ENCODE data around the gene BZW2. TPM values are rescaled to one million over a fixed set of nuclear protein-coding genes. Genes with fewer than 3 reads are reported as not detected.

The BZW2 gene
- total RNA-seq, 1 donor from 2014 or later = 126 TPM

DNA sequence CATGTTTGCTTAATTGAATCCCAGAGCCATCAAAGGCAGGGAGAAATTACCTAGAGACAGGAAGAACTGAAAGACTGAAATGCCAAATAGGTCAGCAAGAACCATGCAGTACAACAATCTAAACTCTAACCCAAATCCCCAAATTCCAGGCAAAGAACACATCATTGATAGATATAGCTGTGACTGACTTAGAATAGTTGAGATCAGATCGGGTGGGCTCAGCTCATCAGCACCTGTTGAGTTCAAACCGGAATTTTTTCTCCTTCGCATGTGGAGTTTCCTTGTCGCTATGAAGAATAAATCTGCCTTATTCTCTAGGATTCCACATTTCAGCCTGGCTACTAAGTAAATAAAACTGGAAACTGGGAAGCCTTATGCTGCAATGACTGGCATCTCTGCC lies 1.8 kb upstream of the BZW2 start:
- peaks cover 30% of the 10 kb centered on the region for H4K20me1 ChIP-seq (ENCODE audit: low read depth)
- H3K9ac ChIP-seq = peak overlapping the region; percentile 34

GRCh38 chr7:16644636-16645592 lies 1.1 kb upstream of the BZW2 start:
- TF ChIP-seq EZH2 (IDR thresholded peaks at IDR 0.05) (peak; percentile 15), EZH2phosphoT487 (IDR thresholded peaks at IDR 0.05) (no peak)
- peak overlapping the region; percentile 95 for H3K4me2 ChIP-seq
- peak overlapping the region; percentile 85 for H3K27ac ChIP-seq
- Mint-ChIP-seq H3K9me3 (no peaks in the 10 kb centered on the region), H3K4me1 (peaks cover 54% of the 10 kb centered on the region), H3K27me3 (ENCODE audit: insufficient read depth, low read depth) (no peaks in the 10 kb centered on the region), H3K36me3 (peaks cover 2% of the 10 kb centered on the region), H3K27ac (peak overlapping the region; percentile 100), H3K4me3 (peak overlapping the region; percentile 100)
- peak overlapping the region; percentile 34 for H3K9ac ChIP-seq
- no peaks in the 10 kb centered on the region for H3K27me3 ChIP-seq
- peak overlapping the region; percentile 75 for H2AFZ ChIP-seq (replicated peaks)
- H3K9me3 ChIP-seq (ENCODE audit: low read depth) = no peaks in the 10 kb centered on the region
- H3K4me3 ChIP-seq = peak overlapping the region; percentile 95
- peaks cover 33% of the 10 kb centered on the region for H4K20me1 ChIP-seq (ENCODE audit: low read depth)
- H3K36me3 ChIP-seq = no peaks in the 10 kb centered on the region
- H3K4me1 ChIP-seq = peaks cover 41% of the 10 kb centered on the region
- peaks cover 88% of the 10 kb centered on the region for H3K79me2 ChIP-seq (ENCODE audit: low read depth)
- peak; percentile 75 for DNase-seq (ENCODE audit: low spot score)
- peaks cover 15% of the 10 kb centered on the region for H3F3A ChIP-seq (ENCODE audit: low read depth)

More for the DNA sequence above, 1.8 kb upstream of the BZW2 start:
- peaks cover 34% of the 10 kb centered on the region for H3K4me1 ChIP-seq
- peak overlapping the region; percentile 81 for H3K27ac Mint-ChIP-seq
- H3K27me3 ChIP-seq = no peaks in the 10 kb centered on the region
- TF ChIP-seq CTCF (IDR thresholded peaks at IDR 0.05) (no peak), EZH2 (IDR thresholded peaks at IDR 0.05) (no peak)
- peaks cover 88% of the 10 kb centered on the region for H3K79me2 ChIP-seq (ENCODE audit: low read depth)
- no peaks in the 10 kb centered on the region for H3K9me3 Mint-ChIP-seq
- H3K4me3 Mint-ChIP-seq = peak overlapping the region; percentile 100
- no peak overlapping the region for H2AFZ ChIP-seq (replicated peaks)
- no peak for DNase-seq (ENCODE audit: low spot score)
- no peak overlapping the region for H3K27ac ChIP-seq
- peaks cover 4% of the 10 kb centered on the region for H3K36me3 Mint-ChIP-seq
- H3K27me3 Mint-ChIP-seq (ENCODE audit: insufficient read depth, low read depth) = no peaks in the 10 kb centered on the region
- H3K9me3 ChIP-seq (ENCODE audit: low read depth) = no peaks in the 10 kb centered on the region
- H3K4me1 Mint-ChIP-seq = peaks cover 53% of the 10 kb centered on the region
- peaks cover 15% of the 10 kb centered on the region for H3F3A ChIP-seq (ENCODE audit: low read depth)
- no peaks in the 10 kb centered on the region for H3K36me3 ChIP-seq
- peak overlapping the region; percentile 95 for H3K4me2 ChIP-seq
- peak overlapping the region; percentile 95 for H3K4me3 ChIP-seq

- H3K4me3 Mint-ChIP-seq = peak overlapping the region; percentile 100
- DNase-seq (ENCODE audit: low spot score) = no peak
- H3K79me2 ChIP-seq (ENCODE audit: low read depth) = peaks cover 90% of the 10 kb centered on the region
- peak overlapping the region; percentile 99 for H3K4me2 ChIP-seq
- no peaks in the 10 kb centered on the region for H3K27me3 ChIP-seq
- peaks cover 15% of the 10 kb centered on the region for H3F3A ChIP-seq (ENCODE audit: low read depth)
- H3K36me3 ChIP-seq = no peaks in the 10 kb centered on the region
- peak overlapping the region; percentile 98 for H3K9ac ChIP-seq
- H3K27ac ChIP-seq = no peak overlapping the region
- peaks cover 11% of the 10 kb centered on the region for H3K36me3 Mint-ChIP-seq
- H3K27me3 Mint-ChIP-seq (ENCODE audit: insufficient read depth, low read depth) = no peaks in the 10 kb centered on the region
- TF ChIP-seq EZH2phosphoT487 (IDR thresholded peaks at IDR 0.05) (no peak), CTCF (IDR thresholded peaks at IDR 0.05) (no peak), EZH2 (IDR thresholded peaks at IDR 0.05) (no peak)
- no peaks in the 10 kb centered on the region for H3K9me3 ChIP-seq (ENCODE audit: low read depth)
- peaks cover 52% of the 10 kb centered on the region for H3K4me1 ChIP-seq
- H4K20me1 ChIP-seq (ENCODE audit: low read depth) = peaks cover 33% of the 10 kb centered on the region
- H3K4me1 Mint-ChIP-seq = peaks cover 51% of the 10 kb centered on the region
- H3K27ac Mint-ChIP-seq = peak overlapping the region; percentile 48
- peak overlapping the region; percentile 93 for H2AFZ ChIP-seq (replicated peaks)
- H3K9me3 Mint-ChIP-seq = no peaks in the 10 kb centered on the region
- H3K4me3 ChIP-seq = peak overlapping the region; percentile 95
These were observed 591 bp downstream of the BZW2 start for GRCh38 chr7:16646472-16647072.
